ENCODE data around the gene BSCL2.
"Not testable (repeated sequence)": the region's sequence is repeated elsewhere in the genome, so short reads cannot be mapped to it uniquely, and the experiment has no call there.

BSCL2 gene

GRCh38 chr11:62707277-62707861 is at the start of gene BSCL2, which contains the start of gene GNG3:
Gene BSCL2, minus strand, starts transcription at chr11:62707424. Its CDS starts 229 bp downstream, at chr11:62707195.
Gene GNG3, plus strand, starts transcription at chr11:62707676. Its CDS starts 620 bp downstream, at chr11:62708296.
- DNase-seq: no peak

- no peak for DNase-seq
Observed at GRCh38 chr11:62755086-62755615, 47.9 kb upstream of the BSCL2 start.

- DNase-seq: peak; percentile 93
Observed at GRCh38 chr11:62753736-62754603, 46.7 kb upstream of the BSCL2 start, which contains the start of gene ZBTB3. Gene ZBTB3, minus strand, starts transcription at chr11:62754160. Its CDS starts 496 bp downstream, at chr11:62753664.

GRCh38 chr11:62752994-62753735 is 45.9 kb upstream of the BSCL2 start:
- no peak for DNase-seq

- no peak for DNase-seq
Observed at GRCh38 chr11:62752177-62752785, 45.1 kb upstream of the BSCL2 start.

GRCh38 chr11:62749931-62750330 is 42.7 kb upstream of the BSCL2 start:
- not testable (repeated sequence) for DNase-seq

- no peak for DNase-seq
Observed at GRCh38 chr11:62747475-62748160, 40.4 kb upstream of the BSCL2 start.

GRCh38 chr11:62737196-62737595 is 30.0 kb upstream of the BSCL2 start:
- DNase-seq: no peak

GRCh38 chr11:62732830-62733229 is 25.6 kb upstream of the BSCL2 start:
- DNase-seq: no peak

- DNase-seq: not testable (repeated sequence)
Observed at GRCh38 chr11:62730076-62730475, 22.9 kb upstream of the BSCL2 start.

GRCh38 chr11:62728171-62728988 is 21.2 kb upstream of the BSCL2 start, which contains the start of gene TTC9C:
Gene TTC9C, plus strand, starts transcription at chr11:62728486. Its CDS starts 363 bp downstream, at chr11:62728849.
- DNase-seq: peak; percentile 64

- DNase-seq: peak; percentile 97
Observed at GRCh38 chr11:62727872-62728170, 20.6 kb upstream of the BSCL2 start.

GRCh38 chr11:62727165-62727871 is 20.1 kb upstream of the BSCL2 start, which contains the start of gene HNRNPUL2:
Gene HNRNPUL2, minus strand, starts transcription at chr11:62727457. Its CDS starts 301 bp downstream, at chr11:62727156.
- DNase-seq: peak; percentile 96

- no peak for DNase-seq
Observed at GRCh38 chr11:62726915-62727164, 19.6 kb upstream of the BSCL2 start.

- DNase-seq: no peak
Observed at GRCh38 chr11:62726156-62726914, 19.1 kb upstream of the BSCL2 start.

- DNase-seq: no peak
Observed at GRCh38 chr11:62725646-62726045, 18.4 kb upstream of the BSCL2 start.

GRCh38 chr11:62724171-62724570 is 16.9 kb upstream of the BSCL2 start:
- DNase-seq: no peak

- no peak for DNase-seq
Observed at GRCh38 chr11:62721994-62722393, 14.8 kb upstream of the BSCL2 start.

- no peak for DNase-seq
Observed at GRCh38 chr11:62719302-62719978, 12.2 kb upstream of the BSCL2 start.

Data from NCI-H2107 (cell line).